ENCODE results near the gene SLC29A1.

- TF ChIP-seq, protein P1, sequence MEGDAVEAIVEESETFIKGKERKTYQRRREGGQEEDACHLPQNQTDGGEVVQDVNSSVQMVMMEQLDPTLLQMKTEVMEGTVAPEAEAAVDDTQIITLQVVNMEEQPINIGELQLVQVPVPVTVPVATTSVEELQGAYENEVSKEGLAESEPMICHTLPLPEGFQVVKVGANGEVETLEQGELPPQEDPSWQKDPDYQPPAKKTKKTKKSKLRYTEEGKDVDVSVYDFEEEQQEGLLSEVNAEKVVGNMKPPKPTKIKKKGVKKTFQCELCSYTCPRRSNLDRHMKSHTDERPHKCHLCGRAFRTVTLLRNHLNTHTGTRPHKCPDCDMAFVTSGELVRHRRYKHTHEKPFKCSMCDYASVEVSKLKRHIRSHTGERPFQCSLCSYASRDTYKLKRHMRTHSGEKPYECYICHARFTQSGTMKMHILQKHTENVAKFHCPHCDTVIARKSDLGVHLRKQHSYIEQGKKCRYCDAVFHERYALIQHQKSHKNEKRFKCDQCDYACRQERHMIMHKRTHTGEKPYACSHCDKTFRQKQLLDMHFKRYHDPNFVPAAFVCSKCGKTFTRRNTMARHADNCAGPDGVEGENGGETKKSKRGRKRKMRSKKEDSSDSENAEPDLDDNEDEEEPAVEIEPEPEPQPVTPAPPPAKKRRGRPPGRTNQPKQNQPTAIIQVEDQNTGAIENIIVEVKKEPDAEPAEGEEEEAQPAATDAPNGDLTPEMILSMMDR (IDR thresholded peaks at IDR 0.05; ENCODE audit: low read depth, low read length) = no peak
- TF ChIP-seq MAX (IDR thresholded peaks at IDR 0.05; ENCODE audit: low read depth, low read length) (no peak), POLR2A (IDR thresholded peaks at IDR 0.05; ENCODE audit: extremely low read depth, insufficient read length) (no peak), MYC (IDR thresholded peaks at IDR 0.05; ENCODE audit: low read depth, low read length) (no peak)
These were observed 54.9 kb downstream of the SLC29A1 start for GRCh38 chr6:44278315-44278714.
